Raji (cell line): Measurements from ENCODE around the gene IFI35.

Experiments used
- POLR2A ChIP-seq: IDR thresholded peaks from 2 replicates; pipeline ENCODE4 v1.6.1; 2011; ENCODE audit warnings: low read depth, low read length, control low read depth; ENCODE audit not compliant: insufficient read depth

The IFI35 gene

GRCh38 chr17:43006639-43007551 is at the start of gene IFI35:
Gene IFI35, plus strand, starts transcription at chr17:43006784. Its CDS starts 164 bp downstream, at chr17:43006948.
- TF ChIP-seq POLR2A, result peak; percentile 55

DNA sequence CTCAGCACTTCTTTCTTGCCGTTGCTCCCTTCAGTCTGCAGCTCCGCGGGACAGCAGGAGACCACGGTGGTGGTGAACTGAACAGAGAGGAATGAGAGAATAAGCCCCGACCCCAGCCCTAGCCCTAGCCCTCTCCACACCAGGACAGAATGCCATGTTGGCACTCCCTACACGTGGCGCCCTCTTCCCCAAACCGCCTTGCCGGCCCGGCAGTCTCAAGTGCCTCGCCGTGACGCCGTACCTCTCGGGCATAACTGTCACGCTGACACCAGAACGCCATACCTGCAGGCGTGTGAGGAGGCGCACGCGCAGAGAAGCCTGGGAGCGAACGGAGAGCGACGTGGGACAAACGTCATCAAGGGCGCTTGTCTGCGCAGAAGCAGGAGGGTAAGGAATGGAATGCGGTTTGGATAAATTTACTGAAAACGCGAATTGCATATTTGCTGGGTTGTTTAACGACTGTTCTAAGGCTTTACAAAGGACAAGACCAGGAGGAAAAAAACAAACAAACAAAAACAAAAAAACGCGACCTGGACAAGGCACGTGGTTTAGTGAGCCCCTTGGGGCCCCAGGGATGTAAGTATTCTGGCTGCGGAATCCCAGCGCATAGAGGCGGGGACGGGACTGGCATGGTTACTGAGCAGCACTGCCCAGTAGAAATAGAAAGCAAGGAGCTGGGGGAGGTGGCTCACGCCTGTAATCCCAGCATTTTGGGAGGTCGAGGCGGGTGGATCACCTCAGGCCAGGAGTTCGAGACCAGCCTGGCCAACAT is 42.2 kb upstream of the IFI35 start, which contains the start of gene AARSD1:
Gene AARSD1, minus strand, starts transcription at position 294 of the 772 bp plus-strand sequence. Its CDS starts 14 bp downstream, at position 280.
- TF ChIP-seq POLR2A, result peak; percentile 98

GRCh38 chr17:42967925-42968324 is 38.7 kb upstream of the IFI35 start:
- TF ChIP-seq POLR2A, result no peak

- TF ChIP-seq POLR2A, result no peak
Measured at GRCh38 chr17:42969001-42969581, 37.5 kb upstream of the IFI35 start.

DNA sequence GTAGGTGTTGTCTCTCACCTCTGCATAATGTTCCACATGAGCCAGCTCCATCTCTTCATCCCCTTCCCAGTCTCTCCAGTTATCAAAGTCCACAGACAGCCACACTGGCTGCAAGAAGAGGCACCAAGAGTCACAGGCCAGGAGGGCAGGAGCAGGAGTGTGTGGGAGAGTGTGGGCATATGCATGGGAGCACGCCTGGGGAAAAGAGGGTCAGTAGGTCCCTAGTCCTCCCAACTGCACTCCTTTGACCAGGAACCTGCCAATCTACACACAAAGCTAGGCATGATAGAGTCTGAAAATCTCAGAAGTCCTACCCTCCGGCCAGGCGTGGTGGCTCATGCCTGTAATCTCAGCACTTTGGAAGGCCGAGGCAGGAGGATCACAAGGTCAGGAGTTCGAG is 35.0 kb upstream of the IFI35 start:
- no peak for TF ChIP-seq POLR2A

DNA sequence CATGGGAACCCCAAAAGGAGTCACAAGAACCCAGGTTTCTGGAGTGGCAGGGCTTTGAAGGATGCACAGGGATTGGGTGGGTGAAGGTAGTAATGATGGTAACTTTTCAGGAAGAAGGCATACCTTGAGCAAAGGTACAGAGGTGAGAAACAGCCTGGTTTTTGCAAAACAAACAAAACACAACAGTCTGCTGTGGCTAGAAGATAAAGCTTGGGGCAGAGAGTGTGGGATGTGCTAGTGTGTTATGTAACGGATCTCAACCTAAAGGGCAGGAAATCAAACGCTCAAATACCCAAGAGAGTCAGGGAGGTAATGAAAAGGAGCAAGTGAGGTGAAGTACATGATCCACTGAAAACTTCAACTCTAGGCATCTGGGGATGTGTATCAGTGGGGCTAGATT is 31.3 kb upstream of the IFI35 start:
- no peak for TF ChIP-seq POLR2A

DNA sequence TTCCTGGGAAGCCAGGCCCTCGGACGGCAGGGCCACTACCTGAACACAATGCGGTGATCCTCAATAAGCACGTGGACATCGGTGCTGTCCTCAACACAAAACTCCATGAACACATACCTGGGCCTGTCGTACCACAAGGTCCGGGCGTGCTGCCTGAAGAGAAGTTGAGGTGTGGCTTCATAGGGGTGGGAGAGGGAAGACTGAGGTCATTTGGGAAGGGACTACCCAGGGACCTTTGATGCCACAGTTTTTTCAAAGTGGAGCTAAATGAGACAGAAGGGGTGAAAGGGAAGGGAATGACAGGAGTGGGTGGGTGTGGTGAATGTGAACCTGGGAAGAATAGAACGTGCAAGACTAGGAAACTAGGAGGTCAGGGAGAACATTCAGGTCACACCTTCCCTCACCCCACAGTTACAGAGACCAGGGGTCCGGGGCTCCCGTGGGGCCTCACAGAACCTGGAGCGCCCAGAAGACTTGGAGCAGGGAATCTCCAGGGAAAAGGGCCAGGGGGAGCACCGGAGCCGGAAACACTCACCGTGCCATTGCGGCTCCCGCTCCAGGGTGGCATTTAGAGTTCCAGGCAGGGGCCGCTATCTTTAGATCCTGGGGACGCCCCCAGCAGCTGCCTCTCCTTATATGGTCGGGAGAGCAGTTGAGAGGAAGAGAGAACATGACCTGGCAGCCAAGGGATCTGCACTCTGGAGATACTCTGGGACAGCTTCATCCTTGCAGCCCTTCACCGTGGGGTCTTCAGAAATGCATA is 26.9 kb upstream of the IFI35 start, which contains the start of gene PTGES3L:
Gene PTGES3L, minus strand, starts transcription at position 570 of the 763 bp plus-strand sequence. Its CDS starts 27 bp downstream, at position 543.
- TF ChIP-seq POLR2A, result no peak

GRCh38 chr17:42980274-42980765 is 26.3 kb upstream of the IFI35 start, which contains the start of gene RUNDC1:
Gene RUNDC1, plus strand, starts transcription at chr17:42980565. Its CDS starts 12 bp downstream, at chr17:42980577.
- peak; percentile 69 for TF ChIP-seq POLR2A

GRCh38 chr17:42980766-42981397 is 25.7 kb upstream of the IFI35 start:
- no peak for TF ChIP-seq POLR2A

DNA sequence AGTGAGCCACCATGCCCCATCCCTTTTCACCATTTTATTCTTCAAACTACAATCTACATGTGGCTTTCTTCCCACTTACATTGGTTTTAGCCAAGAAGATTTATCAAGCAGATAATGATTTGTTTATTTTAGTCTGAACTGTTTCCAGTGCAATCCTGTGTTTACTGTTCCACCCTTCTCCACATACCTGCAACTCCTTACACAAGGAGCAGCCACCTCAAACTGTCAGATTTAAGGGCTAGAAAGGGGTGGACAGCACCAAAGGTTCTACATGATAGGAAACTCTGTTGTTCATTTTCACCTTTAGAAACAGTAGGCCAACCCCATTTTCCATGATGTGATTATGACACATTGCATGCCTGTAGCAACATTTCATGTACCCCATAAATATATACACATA is 24.3 kb upstream of the IFI35 start:
- no peak for TF ChIP-seq POLR2A

- no peak for TF ChIP-seq POLR2A
Measured at GRCh38 chr17:42985225-42985624, 21.4 kb upstream of the IFI35 start.

DNA sequence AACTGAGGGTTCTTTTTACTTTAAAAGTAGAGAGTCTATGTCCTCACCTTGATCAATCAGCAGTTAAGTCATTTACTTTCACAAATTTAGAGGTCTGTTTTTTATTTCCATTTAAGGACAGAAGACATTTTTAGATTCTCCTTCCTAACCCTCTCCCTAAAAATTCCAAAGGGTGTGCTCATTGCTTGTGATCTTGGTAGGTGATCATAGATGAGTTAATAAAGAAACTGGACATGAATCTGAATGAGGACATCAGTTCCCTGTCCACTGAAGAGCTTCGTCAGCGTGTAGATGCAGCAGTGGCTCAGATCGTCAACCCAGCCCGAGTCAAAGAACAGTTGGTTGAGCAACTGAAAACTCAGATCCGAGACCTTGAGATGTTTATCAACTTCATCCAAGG is 17.4 kb upstream of the IFI35 start:
- no peak for TF ChIP-seq POLR2A

DNA sequence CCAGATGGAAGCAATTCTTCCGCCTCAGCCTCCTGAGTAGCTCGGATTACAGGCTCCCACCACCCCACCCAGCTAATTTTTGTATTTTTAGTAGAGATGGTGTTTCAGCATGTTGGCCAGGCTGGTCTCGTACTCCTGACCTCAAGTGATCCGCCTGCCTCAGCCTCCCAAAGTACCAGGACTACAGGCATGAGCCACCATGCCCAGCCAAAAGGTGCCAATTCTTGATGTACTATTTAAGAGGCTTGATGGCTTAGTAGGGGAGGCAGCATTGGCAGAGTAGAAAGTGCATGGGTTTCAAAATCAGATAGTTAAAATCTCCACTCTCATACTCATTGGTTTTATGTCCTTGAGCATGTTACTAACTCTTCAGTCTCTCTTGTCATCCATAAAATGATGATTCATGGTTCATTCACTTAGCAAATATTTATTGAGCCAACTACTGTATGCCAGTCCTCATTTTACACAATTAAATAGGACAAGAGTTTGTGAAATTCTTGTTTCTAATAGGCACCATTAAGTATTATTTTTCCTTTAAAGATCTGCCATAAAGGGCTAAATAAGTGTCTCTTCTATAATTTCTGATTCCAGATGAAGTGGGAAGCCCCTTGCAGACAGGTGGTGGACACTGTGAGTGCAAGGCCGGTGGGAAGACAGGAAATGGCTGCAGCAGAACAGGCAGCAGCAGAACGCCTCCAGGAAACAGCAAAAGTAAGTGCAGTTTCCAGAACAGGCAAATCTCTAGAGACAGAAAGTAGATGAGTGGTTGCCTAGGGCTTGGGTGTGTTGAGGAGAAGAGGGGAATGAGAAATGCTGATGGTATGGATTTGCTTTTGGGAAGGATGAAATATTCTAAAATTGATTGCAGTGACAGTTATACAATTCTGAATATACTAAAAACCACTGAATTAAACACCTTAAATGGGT is 16.6 kb upstream of the IFI35 start:
- no peak for TF ChIP-seq POLR2A
